A549 (cell line): Measurements from ENCODE around the gene RHOT1. TPM values are rescaled to one million over a fixed set of nuclear protein-coding genes. Genes with fewer than 3 reads are reported as not detected.
"Not testable (repeated sequence)": the region's sequence is repeated elsewhere in the genome, so short reads cannot be mapped to it uniquely, and the experiment has no call there.

ENCODE experiments used
- ATAC-seq, 2 experiments: fragments of 200-7000 bp in 1 of 2; fragments of >200 bp in 1 of 2; cut with Nextera tagmentation in 1 of 2; cut with Tn5 transposase in 1 of 2; 3 replicates each; pipeline versions ENCODE4 v1.8.0 to v1.9.1; 2018 to 2020; ENCODE audit warnings: mild to moderate bottlenecking in 1 of 2, moderate library complexity in 1 of 2
- CTCF ChIA-PET: fragments of 300-600 bp; sonication (Branson Sonifier 250); formaldehyde crosslinking; extraction: SDS; loops from one replicate; lab custom pipeline; 2021; ENCODE audit warnings: antibody characterized with exemption, inconsistent platforms; lab: Yijun Ruan, JAX
- POLR2A ChIA-PET: fragments of 350-600 bp; formaldehyde crosslinking; extraction: SDS; loops from one replicate; lab custom pipeline; 2021; ENCODE audit warnings: antibody characterized with exemption, inconsistent platforms; lab: Yijun Ruan, JAX
- DNase-seq, 2 experiments: peaks; one replicate each; pipeline versions ENCODE4 v3.0.0 to v3.0.0-alpha.2; 2011 to 2016; ENCODE audit warnings: low read depth in 1 of 2, low spot score in 1 of 2
- FAIRE-seq: peaks from 2 replicates; lab custom pipeline; 2011; peaks lifted over from hg19 to GRCh38; lab: Jason Lieb, UNC
- H3K27ac ChIP-seq, 2 experiments: fragments of >200 bp; sonication (Bioruptor Twin); formaldehyde crosslinking; 3 replicates each; pipeline ENCODE4 v1.5.1; 2016 to 2017
- H3K4me1 ChIP-seq: fragments of >200 bp; sonication (Bioruptor Twin); formaldehyde crosslinking; 3 replicates; pipeline ENCODE4 v1.6.1; 2016
- H3K4me2 ChIP-seq: fragments of >200 bp; sonication (Bioruptor Twin); formaldehyde crosslinking; 3 replicates; pipeline ENCODE4 v1.6.1; 2016
- H3K4me3 ChIP-seq: fragments of >200 bp; sonication (Bioruptor Twin); formaldehyde crosslinking; 3 replicates; pipeline ENCODE4 v1.5.1; 2016
- H3K9me3 ChIP-seq: fragments of >200 bp; sonication (Bioruptor Twin); formaldehyde crosslinking; 3 replicates; pipeline ENCODE4 v1.6.1; 2016
- BHLHE40 ChIP-seq: IDR thresholded peaks from 2 replicates; pipeline ENCODE4 v1.6.1; 2012; ENCODE audit warnings: low read depth, low read length, inconsistent platforms
- CBX2 ChIP-seq: fragments of 200-600 bp; sonication (generic); IDR thresholded peaks from 2 replicates; pipeline ENCODE4 v1.6.1; 2016; ENCODE audit warnings: low read depth, mild to moderate bottlenecking, borderline replicate concordance
- CEBPB ChIP-seq, 2 experiments: fragments of >200 bp in 1 of 2; sonication (Bioruptor Twin) in 1 of 2; formaldehyde crosslinking in 1 of 2; IDR thresholded peaks; 2 replicates each; pipeline ENCODE4 v1.6.1; 2012 to 2016
- CHD2 ChIP-seq: fragments of 150-350 bp; IDR thresholded peaks from 2 replicates; pipeline ENCODE4 v1.6.1; 2014; ENCODE audit warnings: low read length; ENCODE audit not compliant: partially characterized antibody
- CHD4 ChIP-seq: fragments of 200-600 bp; sonication (generic); IDR thresholded peaks from 2 replicates; pipeline ENCODE4 v1.6.1; 2016; ENCODE audit warnings: antibody characterized with exemption, mild to moderate bottlenecking, borderline replicate concordance
- EHMT2 ChIP-seq: fragments of 200-600 bp; sonication (generic); IDR thresholded peaks from 2 replicates; pipeline ENCODE4 v1.6.1; 2016; ENCODE audit warnings: antibody characterized with exemption, low read depth, mild to moderate bottlenecking, moderate library complexity
- EP300 ChIP-seq, 2 experiments: fragments of >200 bp; sonication (Bioruptor Twin); formaldehyde crosslinking; IDR thresholded peaks; 2 replicates in 1 of 2; 3 replicates in 1 of 2; pipeline ENCODE4 v1.6.1; 2016 to 2017
- ESRRA ChIP-seq: fragments of 150-350 bp; IDR thresholded peaks from 2 replicates; pipeline ENCODE4 v1.6.1; 2014; ENCODE audit warnings: mild to moderate bottlenecking, low read length, borderline replicate concordance
- GATA3 ChIP-seq: IDR thresholded peaks from 2 replicates; pipeline ENCODE4 v1.6.1; 2012; ENCODE audit warnings: borderline replicate concordance
- KDM1A ChIP-seq: fragments of 200-600 bp; sonication (generic); IDR thresholded peaks from 2 replicates; pipeline ENCODE4 v1.6.1; 2016; ENCODE audit warnings: low read depth, mild to moderate bottlenecking
- KDM5A ChIP-seq: fragments of 200-600 bp; sonication (generic); IDR thresholded peaks from 2 replicates; pipeline ENCODE4 v1.6.1; 2016; ENCODE audit warnings: antibody characterized with exemption, mild to moderate bottlenecking
- MAFK ChIP-seq: fragments of 450-650 bp; IDR thresholded peaks from 2 replicates; pipeline ENCODE4 v1.6.1; 2014; ENCODE audit not compliant: partially characterized antibody
- MAX ChIP-seq: IDR thresholded peaks from 2 replicates; pipeline ENCODE4 v1.6.1; 2012
- MAZ ChIP-seq: fragments of 150-350 bp; IDR thresholded peaks from 2 replicates; pipeline ENCODE4 v1.6.1; 2014; ENCODE audit warnings: antibody characterized with exemption, low read depth, low read length, borderline replicate concordance
- PHF8 ChIP-seq: fragments of 200-600 bp; sonication (generic); IDR thresholded peaks from 2 replicates; pipeline ENCODE4 v1.6.1; 2016; ENCODE audit warnings: low read depth, mild to moderate bottlenecking, antibody characterized with exemption, moderate library complexity, borderline replicate concordance
- RARB ChIP-seq: fragments of 250-450 bp; sonication (Bioruptor Pico); IDR thresholded peaks from 2 replicates; pipeline ENCODE4 v1.8.0; 2021; ENCODE audit warnings: mild to moderate bottlenecking, moderate library complexity
- RNF2 ChIP-seq: fragments of 200-600 bp; sonication (generic); IDR thresholded peaks from 2 replicates; pipeline ENCODE4 v1.6.1; 2016; ENCODE audit warnings: low read depth, mild to moderate bottlenecking, antibody characterized with exemption, moderate library complexity, borderline replicate concordance
- TP53 ChIP-seq: fragments of 250-450 bp; sonication (Bioruptor Pico); IDR thresholded peaks from 2 replicates; pipeline ENCODE4 v1.5.0; 2021; ENCODE audit warnings: mild to moderate bottlenecking, moderate library complexity
- ZC3H11A ChIP-seq: fragments of 450-650 bp; IDR thresholded peaks from 2 replicates; pipeline ENCODE4 v1.6.1; 2014; ENCODE audit warnings: antibody characterized with exemption, mild to moderate bottlenecking
- ZNF302 ChIP-seq: fragments of 250-450 bp; sonication (Bioruptor Pico); IDR thresholded peaks from 2 replicates; pipeline ENCODE4 v1.9.0; 2021; ENCODE audit warnings: inconsistent platforms, mild to moderate bottlenecking, moderate library complexity
- WGBS: methylation state at CpG from one replicate; pipeline ENCODE4 v1.1.6; 2017; ENCODE audit errors: missing lambda C conversion rate; 5-methylcytosine and 5-hydroxymethylcytosine counted together
- polyA plus RNA-seq, 4 experiments: library from polyadenylated mRNA; depleted of rRNA in 3 of 4; stranded (reverse); fragments of >200 nt; fragmentation: RNase III in 1 of 4; extraction: RNeasy Plus Mini Kit Qiagen cat#74134 plus additional on column Dnase treatment in 1 of 4; gene quantifications; 2 replicates in 3 of 4; 3 replicates in 1 of 4; pipeline ENCODE4 v1.2.3, GENCODE V29; 2011 to 2017

RHOT1 gene
- polyA plus RNA-seq, 2 of the 4 experiments (the other 2 are of a cell fraction) = 26.6 to 109 TPM

- whole genome bisulfite sequencing = 91% methylated on average over 17 of the region's 17 CpGs
- TF ChIP-seq KDM1A = 0 out of 2 replicates have a peak, but pooled peaks have one; percentile 26
- TF ChIP-seq, all 56 proteins: peak for 1; not testable (repeated sequence) for 55
Measured at GRCh38 chr17:32263515-32263914, 121.2 kb downstream of the RHOT1 start.

DNA sequence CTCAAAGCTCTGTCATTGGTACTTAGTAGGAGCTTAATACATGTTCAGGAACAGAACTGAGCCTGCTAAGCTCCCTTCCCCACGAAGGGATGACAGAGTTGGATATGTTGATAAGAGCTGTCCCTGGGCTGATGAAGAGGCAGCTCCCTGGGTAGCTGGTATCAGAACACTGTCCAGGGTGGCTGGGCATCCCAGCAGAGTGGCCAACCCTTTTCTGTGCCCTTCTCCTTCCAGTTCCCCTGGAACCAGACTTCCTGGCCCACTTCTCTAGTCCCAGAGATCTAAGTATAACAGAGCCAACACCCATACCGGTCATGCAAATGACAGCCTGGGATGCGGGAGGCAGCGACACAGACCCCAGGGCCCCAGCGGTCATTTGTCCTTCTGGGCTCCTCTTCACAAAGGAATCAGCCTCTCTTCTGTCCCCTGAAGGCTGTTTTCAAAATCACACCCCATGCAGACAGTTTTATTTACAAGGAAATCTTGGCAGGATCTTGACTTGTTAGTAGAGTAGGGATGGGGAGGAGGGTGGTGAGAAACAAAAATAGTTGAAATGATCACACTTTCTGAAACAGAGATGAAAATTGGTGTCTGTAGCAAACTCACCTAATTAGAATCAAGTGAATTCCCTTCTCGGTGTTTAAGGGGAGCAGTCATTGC, 122.0 kb downstream of the RHOT1 start:
- ATAC-seq (peak; percentile 7 to 23; a peak in 3 of 6 replicates), DNase-seq (peak; percentile 41 to 56), FAIRE-seq (no peak)
- POLR2A ChIA-PET = interaction anchor here (0.5 to 0.6 kb wide), 2 partner anchors 11 to 61 kb away, joined by 6 to 9 read pairs; no protein-coding TSS in a partner anchor
- Histone ChIP-seq H3K27ac (no peak overlapping the region), H3K4me3 (no peak overlapping the region), H3K4me2 (no peak overlapping the region; the same call in 2 of the 3 replicates), H3K9me3 (no peaks in the 10 kb centered on the region), H3K4me1 (peaks cover 48% of the 10 kb centered on the region)
- CTCF ChIA-PET = interaction anchor here (1.4 to 6.3 kb wide), 2 partner anchors 12 to 55 kb away, joined by 6 to 49 read pairs; no protein-coding TSS in a partner anchor
- no peak for TF ChIP-seq BHLHE40
- TF ChIP-seq ZNF302 (CRISPR knock-in tag) = no peak
- no peak for TF ChIP-seq RNF2
- no peak for TF ChIP-seq EHMT2
- WGBS = 81% methylated on average over 6 of the region's 6 CpGs

More at GRCh38 chr17:32263515-32263914, 121.2 kb downstream of the RHOT1 start:
- not testable (repeated sequence) for H3K4me3 ChIP-seq, ATAC-seq, H3K9me3 ChIP-seq, FAIRE-seq, H3K27ac ChIP-seq, H3K4me2 ChIP-seq, DNase-seq
- ChIA-PET POLR2A (interaction anchor here (0.5 kb wide), 1 partner anchor 61 kb away, joined by 9 read pairs; no protein-coding TSS in a partner anchor), CTCF (interaction anchor here (0.6 to 6.3 kb wide), 6 partner anchors 11 to 1324 kb away, joined by 4 to 49 read pairs (median 4); no protein-coding TSS in a partner anchor)
- H3K4me1 ChIP-seq = peaks cover 49% of the 10 kb centered on the region

- H3K4me3 ChIP-seq = no peak overlapping the region
- DNase-seq (no peak), ATAC-seq (peak in 1 of 2 experiments; percentile 12; a peak in 3 of 6 replicates), FAIRE-seq (no peak)
- no peaks in the 10 kb centered on the region for H3K9me3 ChIP-seq
- peak overlapping the region in 1 of 2 experiments; percentile 84; a peak in 3 of 6 replicates for H3K27ac ChIP-seq
- ChIA-PET POLR2A (interaction anchor here (0.5 kb wide), 1 partner anchor 11 kb away, joined by 7 read pairs; no protein-coding TSS in a partner anchor), CTCF (interaction anchor here (0.7 to 6.3 kb wide), 3 partner anchors 13 to 55 kb away, joined by 4 to 49 read pairs (median 6); no protein-coding TSS in a partner anchor)
- WGBS = 86% methylated on average over 8 of the region's 8 CpGs
- peak overlapping the region; percentile 99 for H3K4me2 ChIP-seq
- peaks cover 43% of the 10 kb centered on the region for H3K4me1 ChIP-seq
- no peak for TF ChIP-seq KDM5A
- TF ChIP-seq EP300 (IDR thresholded peaks at IDR 0.05) = no peak
- no peak for TF ChIP-seq GATA3
- no peak for TF ChIP-seq CEBPB (IDR thresholded peaks at IDR 0.05)
- TF ChIP-seq CHD4 = no peak
- TF ChIP-seq CHD2 = no peak
- no peak for TF ChIP-seq PHF8
- no peak for TF ChIP-seq TP53
- TF ChIP-seq RARB (CRISPR knock-in tag) = no peak
- TF ChIP-seq ESRRA = no peak
- no peak for TF ChIP-seq CBX2
- TF ChIP-seq MAFK = no peak
- TF ChIP-seq MAX = no peak
- TF ChIP-seq ZC3H11A = no peak
- no peak for TF ChIP-seq MAZ
Measured at GRCh38 chr17:32264823-32265191, 122.5 kb downstream of the RHOT1 start.
